Activated T-cell treated with anti-CD3 and anti-CD28 coated beads, Interleukin-2, amount 50 U/mL, for 1 hour (primary cell): ENCODE data around the gene DCAF8.

ENCODE experiments used
- DNase-seq: peaks from one replicate; pipeline ENCODE4 v3.0.0-alpha.2; 2020

Gene DCAF8

GRCh38 chr1:160167580-160167979 is 94.8 kb downstream of the DCAF8 start:
- no peak for DNase-seq

- no peak for DNase-seq
Observed at GRCh38 chr1:160167056-160167455, 95.3 kb downstream of the DCAF8 start.

GRCh38 chr1:160166166-160166868 is 96.0 kb downstream of the DCAF8 start:
- no peak for DNase-seq
